ENCODE data around the gene TNIK.

DNA sequence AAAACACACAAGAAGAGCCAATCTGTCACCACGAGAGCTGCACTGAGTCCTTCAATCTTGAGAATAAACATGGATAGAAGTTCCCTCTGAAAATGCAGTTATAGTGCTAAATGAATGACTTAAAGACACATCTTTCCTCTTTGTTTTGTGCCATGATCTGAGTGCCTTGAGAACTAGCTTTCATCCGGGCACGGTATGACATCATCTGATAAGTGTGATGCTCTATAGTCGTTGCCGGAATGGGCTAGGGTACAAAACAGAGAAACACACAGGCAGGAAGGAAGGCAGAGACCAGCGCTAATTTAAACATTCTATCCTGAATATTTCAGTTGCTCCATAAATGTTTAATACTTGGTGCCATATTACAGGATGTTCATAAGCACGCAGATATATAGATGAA, 146.5 kb downstream of the TNIK start:
- TF ChIP-seq, protein P1, sequence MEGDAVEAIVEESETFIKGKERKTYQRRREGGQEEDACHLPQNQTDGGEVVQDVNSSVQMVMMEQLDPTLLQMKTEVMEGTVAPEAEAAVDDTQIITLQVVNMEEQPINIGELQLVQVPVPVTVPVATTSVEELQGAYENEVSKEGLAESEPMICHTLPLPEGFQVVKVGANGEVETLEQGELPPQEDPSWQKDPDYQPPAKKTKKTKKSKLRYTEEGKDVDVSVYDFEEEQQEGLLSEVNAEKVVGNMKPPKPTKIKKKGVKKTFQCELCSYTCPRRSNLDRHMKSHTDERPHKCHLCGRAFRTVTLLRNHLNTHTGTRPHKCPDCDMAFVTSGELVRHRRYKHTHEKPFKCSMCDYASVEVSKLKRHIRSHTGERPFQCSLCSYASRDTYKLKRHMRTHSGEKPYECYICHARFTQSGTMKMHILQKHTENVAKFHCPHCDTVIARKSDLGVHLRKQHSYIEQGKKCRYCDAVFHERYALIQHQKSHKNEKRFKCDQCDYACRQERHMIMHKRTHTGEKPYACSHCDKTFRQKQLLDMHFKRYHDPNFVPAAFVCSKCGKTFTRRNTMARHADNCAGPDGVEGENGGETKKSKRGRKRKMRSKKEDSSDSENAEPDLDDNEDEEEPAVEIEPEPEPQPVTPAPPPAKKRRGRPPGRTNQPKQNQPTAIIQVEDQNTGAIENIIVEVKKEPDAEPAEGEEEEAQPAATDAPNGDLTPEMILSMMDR (IDR thresholded peaks at IDR 0.05 in 8 of 11, conservative IDR thresholded peaks at IDR 0.05 in 3 of 11), result no peak
- no peak for TF ChIP-seq POLR2AphosphoS5 (IDR thresholded peaks at IDR 0.05)
